GM20000 (cell line): ENCODE measurements around the gene ADCY1.
A peak's percentile ranks its signal among the peaks of the same experiment; 100 is the strongest.
"Not testable (repeated sequence)": the region's sequence is repeated elsewhere in the genome, so short reads cannot be mapped to it uniquely, and the experiment has no call there.

Experiments
- DNase-seq: peaks from one replicate; pipeline ENCODE4 v3.0.0; 2012; ENCODE audit warnings: low spot score
- CTCF ChIP-seq: IDR thresholded peaks from 2 replicates; pipeline ENCODE4 v1.5.1; 2012; ENCODE audit warnings: mild to moderate bottlenecking, control low read depth; ENCODE audit errors: extremely low read depth, missing control alignments

The ADCY1 gene

GRCh38 chr7:45573661-45574415 lies at the start of gene ADCY1:
Gene ADCY1, plus strand, starts transcription at chr7:45574368. Its CDS starts 176 bp downstream, at chr7:45574544.
- DNase-seq = peak; percentile 80
- TF ChIP-seq CTCF = no peak

- no peak for TF ChIP-seq CTCF
- no peak for DNase-seq
These were observed 49.7 kb upstream of the ADCY1 start for GRCh38 chr7:45524445-45524844.

GRCh38 chr7:45525057-45525456 lies 49.1 kb upstream of the ADCY1 start:
- TF ChIP-seq CTCF = no peak
- DNase-seq = no peak

- no peak for DNase-seq
- TF ChIP-seq CTCF = no peak
These were observed 30.7 kb upstream of the ADCY1 start for GRCh38 chr7:45543473-45543872.

- not testable (repeated sequence) for DNase-seq
These were observed 29.0 kb upstream of the ADCY1 start for GRCh38 chr7:45545105-45545710.

GRCh38 chr7:45548917-45549316 lies 25.3 kb upstream of the ADCY1 start:
- not testable (repeated sequence) for DNase-seq

GRCh38 chr7:45563401-45563800 lies 10.8 kb upstream of the ADCY1 start:
- no peak for TF ChIP-seq CTCF

GRCh38 chr7:45563941-45564461 lies 10.2 kb upstream of the ADCY1 start:
- no peak for TF ChIP-seq CTCF
- DNase-seq = no peak

More at GRCh38 chr7:45563401-45563800, 10.8 kb upstream of the ADCY1 start:
- no peak for DNase-seq
